HCT116 (cell line): ENCODE data around the gene SAMSN1. TPM values are rescaled to one million over a fixed set of nuclear protein-coding genes. Genes with fewer than 3 reads are reported as not detected.

Source experiments
- ATAC-seq: fragments of 200-7000 bp; cut with Tn5 transposase; 2 replicates; pipeline ENCODE4 v1.9.1; 2020; ENCODE audit warnings: mild to moderate bottlenecking, moderate library complexity
- BruUV-seq: library from RNA; stranded (reverse); fragments of 400-500 nt; replicated peaks from 2 replicates; lab custom pipeline; 2021; lab: Mats Ljungman, UMichigan
- CTCF ChIA-PET: fragments of 300-600 bp; sonication (Branson Sonifier 250); formaldehyde crosslinking; loops from one replicate; lab custom pipeline; 2021; ENCODE audit warnings: antibody characterized with exemption; lab: Charles Lee
- POLR2A ChIA-PET: fragments of 300-600, 350-600 bp; sonication (Branson Sonifier 250); formaldehyde crosslinking; loops from one replicate; lab custom pipeline; 2021; ENCODE audit warnings: antibody characterized with exemption; lab: Charles Lee
- RAD21 ChIA-PET, 2 experiments: fragments of 300-600 bp; sonication (Branson Sonifier 250); formaldehyde crosslinking; loops; one replicate each; lab custom pipeline; 2023; ENCODE audit warnings: low total read pairs in 2 of 2; ENCODE audit not compliant: uncharacterized antibody in 2 of 2, unreplicated experiment in 2 of 2, low non-redundant PET in 1 of 2; lab: Charles Lee
- DNase-seq: peaks from one replicate; pipeline ENCODE4 v3.0.0-alpha.2; 2010; ENCODE audit warnings: low read depth, low spot score
- H2AFZ ChIP-seq: fragments of 200-600 bp; shearing (Covaris generic), sonication (generic); 2 replicates; pipeline ENCODE4 v1.6.1; 2017; ENCODE audit warnings: low read depth, mixed run types, mixed read lengths, antibody characterized with exemption, low read length; ENCODE audit not compliant: poor library complexity, severe bottlenecking
- H3K27ac ChIP-seq: 2 replicates; pipeline ENCODE4 v1.5.1; 2012; ENCODE audit warnings: low read depth, low read length
- H3K27me3 ChIP-seq: fragments of 200-600 bp; sonication (generic); 2 replicates; pipeline ENCODE4 v1.6.1; 2016; ENCODE audit warnings: mixed run types, low read length, mixed read lengths; ENCODE audit not compliant: insufficient read depth
- H3K36me3 ChIP-seq, 2 experiments: fragments of 200-500 bp in 1 of 2; fragments of 200-600 bp in 1 of 2; sonication (Bioruptor generic) in 1 of 2; sonication (generic) in 1 of 2; 2 replicates each; pipeline versions ENCODE4 v1.5.1 to v1.6.1; 2014 to 2016; ENCODE audit warnings: low read length in 2 of 2, inconsistent platforms in 1 of 2, mixed read lengths in 1 of 2, mixed run types in 1 of 2; ENCODE audit not compliant: insufficient read depth in 2 of 2, control insufficient read depth in 1 of 2
- H3K4me1 ChIP-seq, 2 experiments: fragments of 200-600 bp in 1 of 2; sonication (generic) in 1 of 2; 2 replicates each; pipeline versions ENCODE4 v1.5.1 to v1.6.1; 2012 to 2017; ENCODE audit warnings: low read length in 2 of 2, inconsistent platforms in 1 of 2, mild to moderate bottlenecking in 1 of 2, mixed read lengths in 1 of 2, mixed run types in 1 of 2, moderate library complexity in 1 of 2; ENCODE audit not compliant: insufficient read depth in 2 of 2, control insufficient read depth in 1 of 2
- H3K4me2 ChIP-seq: fragments of 200-600 bp; sonication (generic); 2 replicates; pipeline ENCODE4 v1.6.1; 2017; ENCODE audit warnings: mixed run types, low read length, mixed read lengths
- H3K4me3 ChIP-seq, 2 experiments: fragments of 200-600 bp in 1 of 2; sonication (generic) in 1 of 2; replicated peaks in 1 of 2; 2 replicates each; pipeline ENCODE4 v1.5.1; 2011 to 2016; ENCODE audit warnings: low read length in 2 of 2, control low read depth in 1 of 2, low read depth in 1 of 2, mild to moderate bottlenecking in 1 of 2, mixed read lengths in 1 of 2, mixed run types in 1 of 2
- H3K79me2 ChIP-seq: fragments of 200-600 bp; sonication (generic); 2 replicates; pipeline ENCODE4 v1.6.1; 2017; ENCODE audit warnings: mild to moderate bottlenecking, mixed run types, low read length, moderate library complexity, mixed read lengths; ENCODE audit not compliant: insufficient read depth
- H3K9ac ChIP-seq: fragments of 200-600 bp; sonication (generic); 2 replicates; pipeline ENCODE4 v1.6.1; 2016; ENCODE audit warnings: low read length, mixed read lengths
- H3K9me2 ChIP-seq: fragments of 200-600 bp; sonication (generic), shearing (Covaris generic); 2 replicates; pipeline ENCODE4 v1.6.1; 2017; ENCODE audit warnings: mixed run types, mild to moderate bottlenecking, moderate library complexity; ENCODE audit not compliant: insufficient read depth
- H3K9me3 ChIP-seq, 2 experiments: fragments of 200-500 bp in 1 of 2; fragments of 200-600 bp in 1 of 2; sonication (Bioruptor generic) in 1 of 2; sonication (generic) in 1 of 2; 2 replicates each; pipeline ENCODE4 v1.6.1; 2014 to 2017; ENCODE audit warnings: low read length in 2 of 2, mixed read lengths in 2 of 2, inconsistent platforms in 1 of 2, low read depth in 1 of 2, mild to moderate bottlenecking in 1 of 2, mixed run types in 1 of 2, moderate library complexity in 1 of 2; ENCODE audit not compliant: control insufficient read depth in 1 of 2, insufficient read depth in 1 of 2
- H4K20me1 ChIP-seq: fragments of 200-600 bp; sonication (generic), shearing (Covaris generic); 2 replicates; pipeline ENCODE4 v1.6.1; 2017; ENCODE audit warnings: mixed run types, mild to moderate bottlenecking, moderate library complexity; ENCODE audit not compliant: insufficient read depth
- ATF3 ChIP-seq: IDR thresholded peaks from 2 replicates; pipeline ENCODE4 v1.6.1; 2012
- CBX3 ChIP-seq: IDR thresholded peaks from 2 replicates; pipeline ENCODE4 v1.6.1; 2012; ENCODE audit warnings: low read depth
- ELF1 ChIP-seq: IDR thresholded peaks from 2 replicates; pipeline ENCODE4 v1.6.1; 2012; ENCODE audit warnings: low read depth, borderline replicate concordance
- EZH2 ChIP-seq: fragments of 200-600 bp; sonication (generic); IDR thresholded peaks from 2 replicates; pipeline ENCODE4 v1.6.1; 2017; ENCODE audit warnings: antibody characterized with exemption, mixed run types
- EZH2phosphoT487 ChIP-seq: fragments of 200-600 bp; IDR thresholded peaks from 2 replicates; pipeline ENCODE4 v1.6.1; 2018; ENCODE audit warnings: antibody characterized with exemption, borderline replicate concordance
- JUND ChIP-seq: IDR thresholded peaks from 2 replicates; pipeline ENCODE4 v1.6.1; 2012
- MAX ChIP-seq: IDR thresholded peaks from 2 replicates; pipeline ENCODE4 v1.6.1; 2012
- POLR2A ChIP-seq: IDR thresholded peaks from 2 replicates; pipeline ENCODE4 v1.7.0; 2011; ENCODE audit warnings: borderline replicate concordance; ENCODE audit not compliant: insufficient read depth, insufficient read length; ENCODE audit errors: extremely low read depth
- RAD21 ChIP-seq: IDR thresholded peaks from 2 replicates; pipeline ENCODE4 v1.6.1; 2012; ENCODE audit warnings: low read depth, mild to moderate bottlenecking
- REST ChIP-seq: IDR thresholded peaks from 2 replicates; pipeline ENCODE4 v1.6.1; 2012; ENCODE audit warnings: low read depth
- SIN3A ChIP-seq: IDR thresholded peaks from 2 replicates; pipeline ENCODE4 v1.6.1; 2012; ENCODE audit warnings: low read depth
- SP1 ChIP-seq: IDR thresholded peaks from 2 replicates; pipeline ENCODE4 v1.6.1; 2012; ENCODE audit warnings: low read depth
- ZBTB33 ChIP-seq: IDR thresholded peaks from 2 replicates; pipeline ENCODE4 v1.6.1; 2011; ENCODE audit warnings: mild to moderate bottlenecking, low read length, moderate library complexity; ENCODE audit not compliant: insufficient replicate concordance; ENCODE audit errors: extremely low read depth
- intact Hi-C: fragments of 100-400 bp; cut with micrococcal nuclease; formaldehyde crosslinking; loops from 2 replicates; pipeline ENCODE4 v1.10.0; 2022
- total RNA-seq: library from RNA; stranded (reverse); gene quantifications from one replicate; pipeline ENCODE4 v1.2.1, GENCODE V29; 2021; ENCODE audit not compliant: unreplicated experiment
- TF ChIP-seq, protein P1 (sequence below), 3 experiments: fragments of 200-600 bp in 1 of 3; sonication (generic) in 1 of 3; IDR thresholded peaks in 2 of 3; conservative IDR thresholded peaks in 1 of 3; 2 replicates each; pipeline ENCODE4 v1.5.1; 2012 to 2017; ENCODE audit warnings: low read depth in 2 of 3, low read length in 2 of 3, antibody characterized with exemption in 1 of 3, borderline replicate concordance in 1 of 3, control low read depth in 1 of 3, mild to moderate bottlenecking in 1 of 3, mixed read lengths in 1 of 3, mixed run types in 1 of 3, moderate library complexity in 1 of 3; ENCODE audit not compliant: insufficient read depth in 1 of 3

Gene SAMSN1
- total RNA-seq, 1 experiment from 2014 or later, result 0.57 TPM

DNA sequence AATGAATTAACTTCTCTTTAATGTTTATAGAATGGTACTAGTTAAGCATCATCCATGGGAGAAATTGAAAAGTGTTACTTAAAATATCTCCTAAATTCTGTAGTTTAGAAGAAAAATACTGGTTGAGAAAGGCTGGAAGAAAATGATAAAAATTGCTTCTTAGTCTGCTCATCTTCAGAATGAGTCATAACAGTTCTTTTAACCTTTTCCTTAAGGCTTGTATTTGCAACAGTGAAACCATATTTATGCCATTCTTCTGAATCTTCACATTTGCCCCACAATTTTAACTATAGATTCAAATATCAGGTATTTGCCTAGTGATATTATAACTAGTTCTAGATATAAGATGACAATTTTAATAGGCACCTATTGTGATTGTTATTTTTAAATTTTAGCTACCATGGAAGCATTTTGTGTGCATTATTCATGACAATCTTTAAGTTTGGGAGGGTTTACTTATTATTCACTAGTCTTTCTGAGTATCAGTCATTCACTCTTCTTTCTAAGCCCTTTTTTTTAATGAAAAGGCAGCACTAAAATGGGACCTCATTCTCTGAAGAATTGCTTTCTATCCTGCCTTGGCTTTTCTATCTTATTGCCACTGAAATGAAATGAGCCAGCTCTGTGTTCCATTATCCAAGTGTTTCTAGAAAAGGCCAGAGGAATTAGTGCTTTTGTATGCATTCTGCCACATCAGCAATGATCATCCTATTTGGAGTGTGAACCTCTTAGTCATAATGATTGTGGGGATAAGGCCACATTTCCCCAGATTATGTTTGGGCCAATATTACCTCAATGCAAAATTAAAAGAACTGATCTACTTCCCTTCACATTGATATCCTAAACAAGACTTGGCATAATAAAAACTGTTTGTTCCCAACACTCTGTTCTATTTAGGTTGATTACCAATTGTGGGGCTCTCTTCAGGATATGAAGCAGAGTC lies 58.4 kb downstream of the SAMSN1 start:
- no TSS peak for BruUV-seq
- H3K4me1 ChIP-seq, result no peaks in the 10 kb centered on the region
- H3K9ac ChIP-seq, result no peak overlapping the region
- no peaks in the 10 kb centered on the region for H3K9me3 ChIP-seq
- no peaks in the 10 kb centered on the region for H3K9me2 ChIP-seq
- no peaks in the 10 kb centered on the region for H3K36me3 ChIP-seq
- ATAC-seq (no peak), DNase-seq (no peak)
- no peak overlapping the region for H2AFZ ChIP-seq
- TF ChIP-seq SIN3A (no peak), REST (no peak), RAD21 (no peak), EZH2 (no peak), ZBTB33 (no peak), MAX (no peak), SP1 (no peak), CBX3 (no peak), JUND (no peak), POLR2A (no peak), EZH2phosphoT487 (no peak), ATF3 (no peak), ELF1 (no peak)
- TF ChIP-seq, protein P1, sequence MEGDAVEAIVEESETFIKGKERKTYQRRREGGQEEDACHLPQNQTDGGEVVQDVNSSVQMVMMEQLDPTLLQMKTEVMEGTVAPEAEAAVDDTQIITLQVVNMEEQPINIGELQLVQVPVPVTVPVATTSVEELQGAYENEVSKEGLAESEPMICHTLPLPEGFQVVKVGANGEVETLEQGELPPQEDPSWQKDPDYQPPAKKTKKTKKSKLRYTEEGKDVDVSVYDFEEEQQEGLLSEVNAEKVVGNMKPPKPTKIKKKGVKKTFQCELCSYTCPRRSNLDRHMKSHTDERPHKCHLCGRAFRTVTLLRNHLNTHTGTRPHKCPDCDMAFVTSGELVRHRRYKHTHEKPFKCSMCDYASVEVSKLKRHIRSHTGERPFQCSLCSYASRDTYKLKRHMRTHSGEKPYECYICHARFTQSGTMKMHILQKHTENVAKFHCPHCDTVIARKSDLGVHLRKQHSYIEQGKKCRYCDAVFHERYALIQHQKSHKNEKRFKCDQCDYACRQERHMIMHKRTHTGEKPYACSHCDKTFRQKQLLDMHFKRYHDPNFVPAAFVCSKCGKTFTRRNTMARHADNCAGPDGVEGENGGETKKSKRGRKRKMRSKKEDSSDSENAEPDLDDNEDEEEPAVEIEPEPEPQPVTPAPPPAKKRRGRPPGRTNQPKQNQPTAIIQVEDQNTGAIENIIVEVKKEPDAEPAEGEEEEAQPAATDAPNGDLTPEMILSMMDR (IDR thresholded peaks at IDR 0.05 in 2 of 3, conservative IDR thresholded peaks at IDR 0.05 in 1 of 3; ENCODE audit: borderline replicate concordance in 1 of 3, insufficient read depth in 1 of 3, low read depth in 2 of 3, low read length in 2 of 3), result no peak
- CTCF ChIA-PET, result no interaction called here
- POLR2A ChIA-PET, result no interaction called here
- RAD21 ChIA-PET, result no interaction called here
- H3K79me2 ChIP-seq, result no peaks in the 10 kb centered on the region
- intact Hi-C loops, result loop anchor here (10.0 kb wide), 1 partner anchor 57 kb away; the partner anchor contains the start of gene SAMSN1
- H3K4me3 ChIP-seq, result no peak overlapping the region
- no peaks in the 10 kb centered on the region for H4K20me1 ChIP-seq
- no peaks in the 10 kb centered on the region for H3K27me3 ChIP-seq
- H3K27ac ChIP-seq, result no peak overlapping the region
- H3K4me2 ChIP-seq, result no peak overlapping the region
